DND-41 (cell line): ENCODE measurements around the gene MYADML2.

Experiments
- ATAC-seq: fragments of 200-7000 bp; cut with Tn5 transposase; 3 replicates; pipeline ENCODE4 v1.9.1; 2021; ENCODE audit warnings: low read depth; ENCODE audit not compliant: insufficient read depth
- DNase-seq: peaks from one replicate; pipeline ENCODE4 v3.0.0-alpha.2; 2020
- H2AFZ ChIP-seq: 2 replicates; pipeline ENCODE4 v1.6.0; 2012; ENCODE audit warnings: low read depth, low read length
- H3K27ac ChIP-seq: 2 replicates; pipeline ENCODE4 v1.5.1; 2012; ENCODE audit warnings: low read length, inconsistent platforms
- H3K27me3 ChIP-seq: fragments of 200-600 bp; sonication (generic); 2 replicates; pipeline ENCODE4 v1.6.0; 2012; ENCODE audit warnings: low read length, mild to moderate bottlenecking, inconsistent platforms; ENCODE audit not compliant: insufficient read depth, poor library complexity
- H3K36me3 ChIP-seq: 2 replicates; pipeline ENCODE4 v1.5.1; 2012; ENCODE audit warnings: low read length, inconsistent platforms; ENCODE audit not compliant: insufficient read depth
- H3K4me1 ChIP-seq: 2 replicates; pipeline ENCODE4 v1.5.1; 2012; ENCODE audit warnings: mild to moderate bottlenecking, low read length; ENCODE audit not compliant: insufficient read depth
- H3K4me2 ChIP-seq: 2 replicates; pipeline ENCODE4 v1.6.0; 2012; ENCODE audit warnings: mild to moderate bottlenecking, moderate library complexity, low read length, inconsistent platforms; ENCODE audit not compliant: insufficient read depth
- H3K4me3 ChIP-seq, 2 experiments: fragments of 200-600 bp in 1 of 2; shearing (Covaris generic) in 1 of 2; 2 replicates each; pipeline ENCODE4 v1.5.1; 2012 to 2016; ENCODE audit warnings: inconsistent platforms in 2 of 2, low read length in 2 of 2, mild to moderate bottlenecking in 2 of 2, low read depth in 1 of 2, moderate library complexity in 1 of 2
- H3K79me2 ChIP-seq: 2 replicates; pipeline ENCODE4 v1.6.0; 2012; ENCODE audit warnings: low read length, inconsistent platforms; ENCODE audit not compliant: insufficient read depth
- H3K9ac ChIP-seq: 2 replicates; pipeline ENCODE4 v1.6.0; 2012; ENCODE audit warnings: low read depth, mild to moderate bottlenecking, inconsistent platforms, low read length, moderate library complexity
- H3K9me3 ChIP-seq: 2 replicates; pipeline ENCODE4 v1.5.1; 2012; ENCODE audit warnings: low read length, moderate library complexity, mild to moderate bottlenecking, inconsistent platforms; ENCODE audit not compliant: insufficient read depth, severe bottlenecking
- H4K20me1 ChIP-seq: 2 replicates; pipeline ENCODE4 v1.6.0; 2012; ENCODE audit warnings: low read length; ENCODE audit not compliant: insufficient read depth
- CTCF ChIP-seq: IDR thresholded peaks from 2 replicates; pipeline ENCODE4 v1.5.1; 2012; ENCODE audit warnings: borderline replicate concordance, low read length, moderate library complexity, mild to moderate bottlenecking; ENCODE audit not compliant: poor library complexity, severe bottlenecking; ENCODE audit errors: extremely low read depth
- EZH2 ChIP-seq: IDR thresholded peaks from 3 replicates; pipeline ENCODE4 v1.6.1; 2012; ENCODE audit warnings: borderline replicate concordance, low read depth, mild to moderate bottlenecking, moderate library complexity, low read length, inconsistent platforms; ENCODE audit not compliant: severe bottlenecking

The MYADML2 gene

GRCh38 chr17:81911277-81911961 is 35.6 kb downstream of the MYADML2 start, which contains the start of gene PCYT2:
Gene PCYT2 (minus strand): TSS chr17:81911399. CDS start chr17:81911355, 44 bp downstream.
- Histone ChIP-seq H3K79me2 (peaks cover 32% of the 10 kb centered on the region), H4K20me1 (peaks cover 70% of the 10 kb centered on the region), H3K4me3 (peak within 1 kb of the TSS; percentile 45 to 95; a peak in 3 of 4 replicates), H3K9ac (peak within 1 kb of the TSS; percentile 70), H3K9me3 (no peaks in the 10 kb centered on the region), H3K36me3 (peaks cover 79% of the 10 kb centered on the region), H3K4me2 (peak within 1 kb of the TSS; percentile 76), H3K27ac (peak within 1 kb of the TSS; percentile 67), H2AFZ (peak within 1 kb of the TSS; percentile 60), H3K27me3 (no peaks in the 10 kb centered on the region), H3K4me1 (peaks cover 32% of the 10 kb centered on the region)
- ATAC-seq (peak; percentile 88), DNase-seq (peak; percentile 90)
- TF ChIP-seq EZH2 (no peak), CTCF (peak; percentile 37)

- TF ChIP-seq CTCF, result no peak
- DNase-seq (no peak), ATAC-seq (no peak; the same call in 2 of the 3 replicates)
- H3K9ac ChIP-seq, result peak overlapping the region; percentile 70
- H2AFZ ChIP-seq, result peak overlapping the region; percentile 60
- H3K4me3 ChIP-seq, result peak overlapping the region; percentile 45 to 95; a peak in 3 of 4 replicates
- peaks cover 27% of the 10 kb centered on the region for H3K4me1 ChIP-seq
- H3K27me3 ChIP-seq, result no peaks in the 10 kb centered on the region
- peaks cover 27% of the 10 kb centered on the region for H3K79me2 ChIP-seq
- H4K20me1 ChIP-seq, result peaks cover 66% of the 10 kb centered on the region
- peaks cover 81% of the 10 kb centered on the region for H3K36me3 ChIP-seq
- H3K27ac ChIP-seq, result peak overlapping the region; percentile 67; the same call in 1 of the 2 replicates
- H3K4me2 ChIP-seq, result peak overlapping the region; percentile 76
- H3K9me3 ChIP-seq, result no peaks in the 10 kb centered on the region
These were observed 36.2 kb downstream of the MYADML2 start for GRCh38 chr17:81910840-81911276.

- Histone ChIP-seq H3K27ac (peak overlapping the region; percentile 67), H3K4me1 (peaks cover 25% of the 10 kb centered on the region), H2AFZ (peak overlapping the region; percentile 60; the same call in 1 of the 2 replicates), H3K9ac (peak overlapping the region; percentile 70), H3K4me2 (peak overlapping the region; percentile 76), H3K9me3 (no peaks in the 10 kb centered on the region), H3K4me3 (peak overlapping the region; percentile 45 to 95; a peak in 3 of 4 replicates), H3K79me2 (peaks cover 21% of the 10 kb centered on the region), H3K36me3 (peaks cover 81% of the 10 kb centered on the region), H3K27me3 (no peaks in the 10 kb centered on the region), H4K20me1 (peaks cover 61% of the 10 kb centered on the region)
- no peak for TF ChIP-seq EZH2
- ATAC-seq (no peak), DNase-seq (no peak)
These were observed 36.8 kb downstream of the MYADML2 start for GRCh38 chr17:81909966-81910839.
